KG1 (cell line): ENCODE data around the gene ZNF584.
"Not testable (repeated sequence)": the region's sequence is repeated elsewhere in the genome, so short reads cannot be mapped to it uniquely, and the experiment has no call there.

Source experiments
- DNase-seq: peaks from one replicate; lab custom pipeline; 2025; lab: John Stamatoyannopoulos, UW

Gene ZNF584

DNA sequence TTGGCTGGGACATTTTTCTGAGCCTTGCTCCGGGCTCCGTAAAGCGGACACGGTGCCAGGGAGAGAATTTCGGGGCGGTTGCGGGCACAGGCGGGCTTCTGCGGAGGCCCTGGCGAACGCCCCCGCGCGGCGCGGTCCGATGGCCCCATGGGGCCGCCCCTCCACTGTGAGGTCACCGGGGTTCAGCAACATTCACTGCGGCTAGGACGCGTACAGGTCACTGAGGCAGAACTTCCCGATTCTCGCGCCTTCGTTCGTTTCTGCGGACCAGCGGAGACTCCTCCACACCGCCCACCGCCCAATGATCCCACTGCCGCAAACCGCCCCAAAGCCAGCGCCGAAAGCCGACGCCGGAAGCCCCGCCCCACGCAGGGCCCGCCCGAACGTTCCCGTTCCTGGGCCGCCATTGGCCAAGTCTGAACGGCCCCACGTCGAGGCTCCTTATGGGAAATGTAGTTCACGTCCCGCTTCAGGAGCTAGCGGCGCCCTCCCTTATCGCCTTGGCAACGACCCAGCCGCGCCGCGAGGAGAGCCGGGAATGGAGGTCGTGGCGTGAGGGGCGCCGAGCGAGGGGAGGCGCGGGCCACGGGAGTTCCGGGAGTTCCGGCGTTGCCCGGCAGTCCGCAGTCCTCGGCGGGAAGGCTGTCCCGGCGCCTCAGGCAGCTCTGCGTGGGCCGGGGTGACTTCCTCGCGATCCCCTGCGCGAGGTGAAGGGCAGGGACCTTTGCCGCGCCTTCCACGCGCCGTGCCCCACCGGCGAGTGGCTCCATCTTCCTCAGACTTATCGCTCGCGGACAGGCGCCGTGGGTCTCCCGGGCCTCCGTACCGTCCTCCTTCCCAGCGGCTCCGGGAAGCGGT is at the start of gene ZNF584:
Gene ZNF584 (plus strand): TSS at position 498 of the 858 bp plus-strand sequence. CDS start 499 bp downstream, outside the sequence.
- DNase-seq = peak; percentile 96

- peak; percentile 60 for DNase-seq
Observed at GRCh38 chr19:58361900-58362271, 46.6 kb upstream of the ZNF584 start.

GRCh38 chr19:58362272-58362994 is 46.0 kb upstream of the ZNF584 start, which contains the start of gene ZNF497:
TSS of gene ZNF497 (minus strand) at chr19:58362751. CDS start at chr19:58357635, 5,116 bp downstream.
- peak; percentile 88 for DNase-seq

DNA sequence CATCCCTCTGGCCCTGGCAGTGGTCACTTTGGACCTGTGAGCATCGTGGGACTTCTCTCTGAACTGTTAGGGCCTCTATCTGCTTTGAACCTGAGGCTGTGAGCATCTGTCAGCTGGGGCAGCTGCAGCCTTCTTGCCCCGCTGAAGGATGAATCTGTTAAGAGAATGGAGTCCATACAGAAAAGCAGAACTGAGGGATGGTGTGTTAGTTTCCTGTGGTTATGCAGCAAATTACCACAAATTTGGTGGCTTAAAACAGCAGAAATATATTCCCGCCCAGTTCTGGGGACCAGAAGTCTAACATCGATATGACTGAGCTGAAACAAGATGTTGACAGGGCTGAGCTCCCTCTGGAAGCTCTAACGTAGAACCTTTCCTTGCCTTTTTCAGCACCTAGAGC is 44.3 kb upstream of the ZNF584 start:
- DNase-seq = peak; percentile 86

GRCh38 chr19:58366585-58367430 is 41.6 kb upstream of the ZNF584 start:
- DNase-seq = no peak

GRCh38 chr19:58367698-58368454 is 40.6 kb upstream of the ZNF584 start:
- DNase-seq = no peak

- no peak for DNase-seq
Observed at GRCh38 chr19:58368561-58369360, 39.7 kb upstream of the ZNF584 start.

DNA sequence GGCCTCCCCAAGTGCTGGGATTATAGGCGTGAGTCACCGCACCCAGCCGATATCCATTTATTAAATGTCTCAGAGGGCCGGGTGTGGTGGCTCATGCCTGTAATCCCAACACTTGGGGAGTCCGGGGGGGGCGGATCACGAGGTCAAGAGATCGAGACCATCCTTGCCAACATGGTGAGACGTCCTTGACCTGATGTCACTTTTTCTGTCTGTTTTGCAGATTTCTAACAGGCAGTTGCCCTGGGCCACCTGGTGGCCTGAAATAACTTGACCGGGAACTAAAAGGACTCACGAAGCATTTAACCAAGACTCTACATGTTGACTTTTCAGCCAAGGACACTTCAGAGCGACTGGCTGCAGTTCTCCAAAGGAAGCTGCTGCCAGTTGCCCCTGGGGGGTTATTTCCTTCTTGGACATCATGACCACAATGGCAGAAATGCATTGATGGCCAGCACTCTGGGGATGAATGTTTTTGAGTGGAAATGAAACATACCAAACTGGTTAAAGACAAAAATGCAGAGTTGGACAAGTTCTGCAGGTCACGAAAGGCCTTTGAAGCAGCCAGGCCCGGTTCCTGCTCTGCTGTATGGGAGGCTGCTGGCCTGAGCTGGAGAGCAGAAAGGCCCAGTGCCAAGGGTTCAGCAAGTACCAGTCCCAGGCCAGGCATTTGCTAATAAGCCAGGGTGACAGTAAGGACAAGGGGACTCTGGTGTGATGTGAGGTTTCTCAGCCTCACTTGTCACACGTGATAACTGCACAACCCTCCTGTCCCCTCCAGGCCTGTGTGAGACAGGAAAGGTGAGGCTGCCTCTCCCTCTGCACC is 35.9 kb upstream of the ZNF584 start:
- no peak for DNase-seq

DNA sequence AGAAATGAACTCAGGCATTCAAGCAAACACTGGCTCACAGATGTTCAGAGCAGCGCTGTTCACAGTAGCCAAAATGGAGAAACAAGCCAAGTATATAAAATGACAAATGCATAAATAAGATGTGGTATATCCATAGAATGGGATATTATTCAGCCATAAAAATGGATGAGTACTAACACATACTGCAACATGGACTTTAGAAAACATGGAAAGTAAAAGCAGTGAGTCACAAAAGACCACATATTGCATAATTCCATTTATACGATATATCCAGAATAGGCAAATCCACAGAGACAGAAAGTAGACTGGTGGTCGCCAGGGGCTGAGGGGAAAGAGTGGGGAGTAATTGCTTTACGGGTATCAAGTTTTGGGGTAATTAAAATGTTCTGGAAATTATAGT is 34.2 kb upstream of the ZNF584 start:
- no peak for DNase-seq

DNA sequence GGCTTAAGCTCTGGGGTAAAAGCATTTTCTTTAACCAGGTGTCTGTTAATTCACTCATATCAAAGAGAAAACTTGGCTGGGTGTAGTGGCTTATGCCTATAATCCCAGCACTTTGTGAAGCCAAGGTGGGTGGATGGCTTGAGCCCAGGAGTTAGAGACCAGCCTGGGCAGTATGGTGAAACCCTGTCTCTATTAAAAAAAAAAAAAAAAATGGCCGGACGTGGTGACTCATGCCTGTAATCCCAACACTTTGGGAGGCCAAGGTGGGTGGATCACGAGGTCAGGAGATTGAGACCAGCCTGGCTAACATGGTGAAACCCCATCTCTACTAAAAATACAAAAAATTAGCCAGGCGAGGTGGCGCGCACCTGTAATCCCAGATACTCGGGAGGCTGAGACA is 31.7 kb upstream of the ZNF584 start:
- not testable (repeated sequence) for DNase-seq

GRCh38 chr19:58379246-58379645 is 29.2 kb upstream of the ZNF584 start:
- DNase-seq = no peak

DNA sequence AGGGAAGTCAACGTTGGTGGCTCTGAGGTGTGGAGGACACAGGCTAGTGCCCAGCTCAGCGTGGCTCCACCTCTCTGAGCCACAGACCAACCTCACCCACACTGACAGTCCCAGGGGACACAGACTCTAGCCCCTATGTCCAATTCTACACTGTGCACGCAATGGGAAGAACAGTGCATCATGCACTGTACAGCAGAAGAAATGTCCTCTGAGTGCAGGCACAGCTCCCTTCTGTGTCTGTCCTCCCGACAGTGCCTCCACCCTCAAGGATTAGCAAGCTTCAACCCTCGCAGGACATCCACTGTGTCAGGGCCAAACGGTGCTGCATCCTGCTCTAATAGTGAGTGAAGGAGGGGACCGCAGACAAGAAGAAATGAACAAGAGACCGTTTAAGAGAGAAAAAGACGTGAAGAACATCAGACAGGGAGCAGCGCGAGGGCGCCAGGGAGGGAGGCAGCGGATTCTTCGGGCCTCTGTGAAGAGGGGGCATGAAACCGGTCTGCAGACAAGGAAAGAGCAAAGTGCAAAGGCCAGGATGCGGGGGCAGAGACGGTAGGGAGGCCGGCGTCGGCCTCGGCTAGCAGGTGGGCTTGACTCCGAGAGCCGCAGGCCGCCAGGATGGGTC is 28.3 kb upstream of the ZNF584 start:
- DNase-seq = no peak

GRCh38 chr19:58380662-58381459 is 27.6 kb upstream of the ZNF584 start, which contains the start of gene ZNF837:
TSS of gene ZNF837 (minus strand) at chr19:58381030. CDS start at chr19:58369332, 11,698 bp downstream.
- DNase-seq = peak; percentile 100

GRCh38 chr19:58381460-58382212 is 26.8 kb upstream of the ZNF584 start:
- DNase-seq = no peak

DNA sequence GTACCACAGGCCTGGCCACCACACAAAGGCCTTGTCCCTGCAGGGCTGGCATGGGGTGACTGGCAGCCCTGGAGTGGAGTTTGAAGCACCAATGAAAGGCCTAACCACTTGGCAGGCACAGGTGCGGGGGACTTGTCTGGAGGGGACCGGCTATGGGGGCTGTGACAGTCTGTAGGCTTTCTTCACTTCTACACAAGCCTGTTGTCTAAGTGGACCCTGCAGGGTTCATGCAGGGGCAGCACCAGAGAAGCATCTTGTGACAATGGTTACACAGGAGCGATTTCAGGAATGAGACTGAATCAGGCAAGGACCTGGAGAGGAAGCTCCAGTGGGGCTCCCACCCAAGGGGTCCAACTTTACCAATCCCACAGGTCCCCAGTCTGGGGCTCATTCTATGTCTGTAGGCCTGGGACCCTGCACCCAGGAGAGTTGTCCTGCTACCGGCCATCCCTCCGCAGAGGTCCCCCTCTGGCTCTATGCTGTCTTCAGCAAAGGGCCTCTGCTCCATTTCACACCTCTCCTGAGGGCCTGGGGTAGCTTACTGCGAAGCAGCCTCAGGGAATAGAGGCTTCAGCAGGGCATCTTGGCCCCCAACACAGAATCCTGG is 25.3 kb upstream of the ZNF584 start:
- DNase-seq = no peak

- no peak for DNase-seq
Observed at GRCh38 chr19:58385313-58385890, 23.0 kb upstream of the ZNF584 start.
